ENCODE data around the gene SELE.

The SELE gene

DNA sequence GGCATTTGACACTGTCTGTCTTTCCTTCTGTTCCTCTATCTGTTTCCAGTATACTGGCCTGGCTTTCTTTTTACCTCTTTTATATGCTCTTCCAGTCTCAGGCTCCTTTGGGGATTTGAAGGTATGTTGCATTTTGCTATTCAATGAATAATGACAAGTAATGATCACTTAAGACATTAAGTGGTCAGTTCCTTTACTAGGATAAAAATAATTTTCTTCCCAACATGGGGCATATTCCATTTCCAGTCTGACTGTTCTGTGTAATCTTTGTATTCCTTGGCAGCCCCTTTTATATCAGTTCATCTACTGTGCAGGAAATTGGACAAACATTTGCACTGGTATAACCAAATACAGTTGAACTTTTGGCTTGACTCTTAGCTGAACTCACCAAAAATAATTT is 45.3 kb upstream of the SELE start:
- Histone ChIP-seq H3K27ac (replicated peaks) (no peak overlapping the region), H3K27me3 (ENCODE audit: insufficient read depth, poor library complexity, severe bottlenecking) (no peaks in the 10 kb centered on the region), H3K4me3 (replicated peaks; ENCODE audit: insufficient read depth, low read length) (no peak overlapping the region)
- DNase-seq (ENCODE audit: low read depth in 1 of 2, low spot score in 1 of 2) = no peak
- TF ChIP-seq POLR2AphosphoS5 (IDR thresholded peaks at IDR 0.05; ENCODE audit: low read depth) (no peak), SPI1 (IDR thresholded peaks at IDR 0.05; ENCODE audit: borderline replicate concordance, low read depth) (no peak)

DNA sequence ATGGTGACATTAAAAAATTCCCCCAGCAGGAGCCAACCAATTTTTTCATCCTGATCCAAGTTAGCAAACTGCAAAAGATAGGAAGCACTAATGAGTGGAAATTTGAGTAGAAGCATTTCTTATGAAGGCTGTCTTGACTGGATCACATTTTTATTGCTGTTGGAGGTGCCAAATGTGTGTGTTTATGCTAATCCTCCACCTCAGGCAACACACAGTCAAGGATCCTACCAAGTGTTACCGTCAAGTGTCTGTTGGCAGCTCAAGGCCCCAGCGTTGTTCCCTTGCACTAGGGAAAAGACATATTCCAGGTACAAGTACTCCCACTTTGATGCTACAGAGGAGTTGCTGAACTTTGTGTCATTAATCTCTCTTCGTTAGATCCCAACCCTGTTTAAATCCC is 42.6 kb upstream of the SELE start:
- Histone ChIP-seq H3K4me3 (replicated peaks; ENCODE audit: insufficient read depth, low read length) (no peak overlapping the region), H3K27ac (replicated peaks) (no peak overlapping the region), H3K27me3 (ENCODE audit: insufficient read depth, poor library complexity, severe bottlenecking) (peaks cover 5% of the 10 kb centered on the region)
- TF ChIP-seq GABPA (IDR thresholded peaks at IDR 0.05; ENCODE audit: low read depth) = no peak
- no peak for DNase-seq (ENCODE audit: low read depth in 1 of 2, low spot score in 1 of 2)

DNA sequence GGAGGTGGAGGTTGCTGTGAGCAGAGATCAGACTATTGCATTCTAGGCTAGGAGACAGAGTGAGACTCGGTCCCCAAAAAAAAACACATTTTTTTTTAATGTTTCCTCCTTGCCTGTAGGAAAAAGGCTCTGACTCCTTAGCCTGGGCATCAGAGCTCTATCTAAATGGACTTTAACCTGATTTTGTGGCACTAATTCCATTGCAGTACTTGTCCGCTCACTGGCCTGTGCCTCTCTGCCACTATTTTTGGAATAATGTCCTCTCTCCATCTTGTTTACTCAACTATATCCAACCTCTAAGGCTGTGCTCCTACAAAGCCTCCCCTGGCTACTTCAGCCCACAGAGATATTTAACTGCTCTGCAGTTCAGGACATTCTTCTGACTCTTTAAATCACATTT is 34.3 kb upstream of the SELE start:
- no peak for DNase-seq (ENCODE audit: low read depth in 1 of 2, low spot score in 1 of 2)

DNA sequence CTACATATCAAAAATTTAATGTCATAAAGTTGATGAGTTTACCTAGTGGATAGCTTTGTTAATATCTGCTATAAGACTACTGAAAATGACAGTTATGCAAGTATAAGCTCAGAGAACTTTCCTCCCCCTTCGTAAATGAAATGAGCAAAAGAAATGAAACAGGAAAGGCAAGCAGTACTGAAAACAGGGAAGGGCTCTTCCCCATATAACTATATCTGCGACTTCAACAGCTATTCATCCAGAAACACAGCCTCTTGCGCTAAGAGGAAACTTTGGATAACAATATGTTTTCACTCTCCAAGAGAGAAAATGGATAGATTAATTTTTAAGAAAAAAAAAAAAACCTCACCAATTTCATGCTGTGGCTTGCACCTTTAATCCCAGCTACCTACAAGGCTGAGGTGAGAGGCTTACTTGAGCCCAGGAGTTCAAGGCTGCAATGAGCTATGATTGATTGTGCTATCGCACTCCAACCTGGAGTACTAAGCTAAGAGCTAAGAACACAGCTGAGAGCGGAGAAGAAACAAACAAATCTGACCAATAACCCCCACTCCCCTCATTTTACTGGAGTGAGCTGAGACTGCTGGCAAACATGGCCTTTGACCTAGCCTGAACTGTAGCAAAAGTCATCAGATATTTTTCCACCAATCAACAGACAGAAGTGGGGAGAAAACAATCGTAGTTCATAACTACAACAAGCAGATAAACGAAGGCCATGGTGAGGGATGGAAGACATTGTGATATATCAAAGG is 31.9 kb upstream of the SELE start:
- peaks cover 5% of the 10 kb centered on the region for H3K27me3 ChIP-seq (ENCODE audit: insufficient read depth, poor library complexity, severe bottlenecking)
- TF ChIP-seq, protein P1, sequence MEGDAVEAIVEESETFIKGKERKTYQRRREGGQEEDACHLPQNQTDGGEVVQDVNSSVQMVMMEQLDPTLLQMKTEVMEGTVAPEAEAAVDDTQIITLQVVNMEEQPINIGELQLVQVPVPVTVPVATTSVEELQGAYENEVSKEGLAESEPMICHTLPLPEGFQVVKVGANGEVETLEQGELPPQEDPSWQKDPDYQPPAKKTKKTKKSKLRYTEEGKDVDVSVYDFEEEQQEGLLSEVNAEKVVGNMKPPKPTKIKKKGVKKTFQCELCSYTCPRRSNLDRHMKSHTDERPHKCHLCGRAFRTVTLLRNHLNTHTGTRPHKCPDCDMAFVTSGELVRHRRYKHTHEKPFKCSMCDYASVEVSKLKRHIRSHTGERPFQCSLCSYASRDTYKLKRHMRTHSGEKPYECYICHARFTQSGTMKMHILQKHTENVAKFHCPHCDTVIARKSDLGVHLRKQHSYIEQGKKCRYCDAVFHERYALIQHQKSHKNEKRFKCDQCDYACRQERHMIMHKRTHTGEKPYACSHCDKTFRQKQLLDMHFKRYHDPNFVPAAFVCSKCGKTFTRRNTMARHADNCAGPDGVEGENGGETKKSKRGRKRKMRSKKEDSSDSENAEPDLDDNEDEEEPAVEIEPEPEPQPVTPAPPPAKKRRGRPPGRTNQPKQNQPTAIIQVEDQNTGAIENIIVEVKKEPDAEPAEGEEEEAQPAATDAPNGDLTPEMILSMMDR (IDR thresholded peaks at IDR 0.05; ENCODE audit: insufficient read depth, low read length) = no peak
- TF ChIP-seq POLR2AphosphoS5 (IDR thresholded peaks at IDR 0.05; ENCODE audit: low read depth) (no peak), SPI1 (IDR thresholded peaks at IDR 0.05; ENCODE audit: borderline replicate concordance, low read depth) (no peak), GABPA (IDR thresholded peaks at IDR 0.05; ENCODE audit: low read depth) (no peak)
- TF ChIP-seq, protein P2, sequence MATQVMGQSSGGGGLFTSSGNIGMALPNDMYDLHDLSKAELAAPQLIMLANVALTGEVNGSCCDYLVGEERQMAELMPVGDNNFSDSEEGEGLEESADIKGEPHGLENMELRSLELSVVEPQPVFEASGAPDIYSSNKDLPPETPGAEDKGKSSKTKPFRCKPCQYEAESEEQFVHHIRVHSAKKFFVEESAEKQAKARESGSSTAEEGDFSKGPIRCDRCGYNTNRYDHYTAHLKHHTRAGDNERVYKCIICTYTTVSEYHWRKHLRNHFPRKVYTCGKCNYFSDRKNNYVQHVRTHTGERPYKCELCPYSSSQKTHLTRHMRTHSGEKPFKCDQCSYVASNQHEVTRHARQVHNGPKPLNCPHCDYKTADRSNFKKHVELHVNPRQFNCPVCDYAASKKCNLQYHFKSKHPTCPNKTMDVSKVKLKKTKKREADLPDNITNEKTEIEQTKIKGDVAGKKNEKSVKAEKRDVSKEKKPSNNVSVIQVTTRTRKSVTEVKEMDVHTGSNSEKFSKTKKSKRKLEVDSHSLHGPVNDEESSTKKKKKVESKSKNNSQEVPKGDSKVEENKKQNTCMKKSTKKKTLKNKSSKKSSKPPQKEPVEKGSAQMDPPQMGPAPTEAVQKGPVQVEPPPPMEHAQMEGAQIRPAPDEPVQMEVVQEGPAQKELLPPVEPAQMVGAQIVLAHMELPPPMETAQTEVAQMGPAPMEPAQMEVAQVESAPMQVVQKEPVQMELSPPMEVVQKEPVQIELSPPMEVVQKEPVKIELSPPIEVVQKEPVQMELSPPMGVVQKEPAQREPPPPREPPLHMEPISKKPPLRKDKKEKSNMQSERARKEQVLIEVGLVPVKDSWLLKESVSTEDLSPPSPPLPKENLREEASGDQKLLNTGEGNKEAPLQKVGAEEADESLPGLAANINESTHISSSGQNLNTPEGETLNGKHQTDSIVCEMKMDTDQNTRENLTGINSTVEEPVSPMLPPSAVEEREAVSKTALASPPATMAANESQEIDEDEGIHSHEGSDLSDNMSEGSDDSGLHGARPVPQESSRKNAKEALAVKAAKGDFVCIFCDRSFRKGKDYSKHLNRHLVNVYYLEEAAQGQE (IDR thresholded peaks at IDR 0.05; ENCODE audit: insufficient replicate concordance, low read depth) = no peak
- no peak overlapping the region for H3K4me3 ChIP-seq (replicated peaks; ENCODE audit: insufficient read depth, low read length)
- DNase-seq (ENCODE audit: low read depth in 1 of 2, low spot score in 1 of 2) = no peak
- no peak overlapping the region for H3K27ac ChIP-seq (replicated peaks)

More for the DNA sequence above, 34.3 kb upstream of the SELE start:
- TF ChIP-seq, protein P2 (IDR thresholded peaks at IDR 0.05; ENCODE audit: insufficient replicate concordance, low read depth) = no peak
- no peak for TF ChIP-seq POLR2AphosphoS5 (IDR thresholded peaks at IDR 0.05; ENCODE audit: low read depth)
- TF ChIP-seq SPI1 (IDR thresholded peaks at IDR 0.05; ENCODE audit: borderline replicate concordance, low read depth) = no peak
- TF ChIP-seq, protein P1 (IDR thresholded peaks at IDR 0.05; ENCODE audit: insufficient read depth, low read length) = no peak
- no peak for TF ChIP-seq GABPA (IDR thresholded peaks at IDR 0.05; ENCODE audit: low read depth)
- Histone ChIP-seq H3K4me3 (replicated peaks; ENCODE audit: insufficient read depth, low read length) (no peak overlapping the region), H3K27ac (replicated peaks) (no peak overlapping the region), H3K27me3 (ENCODE audit: insufficient read depth, poor library complexity, severe bottlenecking) (peaks cover 10% of the 10 kb centered on the region)

DNA sequence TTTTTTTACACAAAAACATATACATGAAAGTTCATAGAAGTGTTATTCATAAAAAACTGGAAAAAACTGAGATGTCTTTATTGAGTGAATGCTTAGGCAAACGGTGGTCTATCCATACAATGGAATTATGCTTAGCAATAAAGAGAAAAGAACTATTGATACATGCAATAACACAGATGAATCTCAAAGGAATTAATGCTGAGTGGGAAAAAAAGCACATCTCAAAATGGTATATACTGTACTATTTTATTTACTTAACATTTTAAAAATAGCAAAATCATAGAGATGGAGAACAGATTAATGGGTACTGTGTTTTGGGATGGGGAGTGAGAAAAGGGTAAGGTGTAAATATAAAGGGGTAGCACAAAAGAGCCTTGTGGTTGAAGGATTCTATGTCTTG is 31.0 kb upstream of the SELE start:
- no peak overlapping the region for H3K4me3 ChIP-seq (replicated peaks; ENCODE audit: insufficient read depth, low read length)
- no peak overlapping the region for H3K27ac ChIP-seq (replicated peaks)
- peaks cover 5% of the 10 kb centered on the region for H3K27me3 ChIP-seq (ENCODE audit: insufficient read depth, poor library complexity, severe bottlenecking)
- TF ChIP-seq SPI1 (IDR thresholded peaks at IDR 0.05; ENCODE audit: borderline replicate concordance, low read depth) (no peak), GABPA (IDR thresholded peaks at IDR 0.05; ENCODE audit: low read depth) (no peak), POLR2AphosphoS5 (IDR thresholded peaks at IDR 0.05; ENCODE audit: low read depth) (no peak)
- TF ChIP-seq, protein P1 (IDR thresholded peaks at IDR 0.05; ENCODE audit: insufficient read depth, low read length) = no peak
- TF ChIP-seq, protein P2 (IDR thresholded peaks at IDR 0.05; ENCODE audit: insufficient replicate concordance, low read depth) = no peak
- DNase-seq (ENCODE audit: low read depth in 1 of 2, low spot score in 1 of 2) = no peak
